ENCODE measurements around the gene CTXND1.

Gene CTXND1

GRCh38 chr15:80259942-80260510 lies 8.0 kb upstream of the CTXND1 start:
- no peak for DNase-seq (ENCODE audit: low read depth in 3 of 3, low spot score in 1 of 3)

- DNase-seq (ENCODE audit: low read depth in 3 of 3, low spot score in 1 of 3) = no peak
These were observed 439 bp downstream of the CTXND1 start for GRCh38 chr15:80251428-80252120.

GRCh38 chr15:80250614-80251427 lies 1.2 kb downstream of the CTXND1 start:
- DNase-seq (ENCODE audit: low read depth in 3 of 3, low spot score in 1 of 3) = no peak

GRCh38 chr15:80249973-80250372 lies 2.0 kb downstream of the CTXND1 start:
- DNase-seq (ENCODE audit: low read depth in 3 of 3, low spot score in 1 of 3) = no peak

- no peak for DNase-seq (ENCODE audit: low read depth in 3 of 3, low spot score in 1 of 3)
These were observed 4.7 kb downstream of the CTXND1 start for GRCh38 chr15:80247320-80247719.

GRCh38 chr15:80246425-80246894 lies 5.6 kb downstream of the CTXND1 start:
- no peak for DNase-seq (ENCODE audit: low read depth in 3 of 3, low spot score in 1 of 3)

GRCh38 chr15:80242802-80243201 lies 9.2 kb downstream of the CTXND1 start:
- DNase-seq (ENCODE audit: low read depth in 3 of 3, low spot score in 1 of 3) = no peak

- no peak for DNase-seq (ENCODE audit: low read depth in 3 of 3, low spot score in 1 of 3)
These were observed 9.8 kb downstream of the CTXND1 start for GRCh38 chr15:80242132-80242769.

GRCh38 chr15:80241508-80241907 lies 10.5 kb downstream of the CTXND1 start:
- no peak for DNase-seq (ENCODE audit: low read depth in 3 of 3, low spot score in 1 of 3)

- DNase-seq (ENCODE audit: low read depth in 3 of 3, low spot score in 1 of 3) = no peak
These were observed 11.7 kb downstream of the CTXND1 start for GRCh38 chr15:80240276-80240675.

- peak in 1 of 3 donors; percentile 29 for DNase-seq (ENCODE audit: low read depth in 3 of 3, low spot score in 1 of 3)
These were observed 17.1 kb downstream of the CTXND1 start for GRCh38 chr15:80234883-80235282.

- DNase-seq (ENCODE audit: low read depth in 3 of 3, low spot score in 1 of 3) = no peak
These were observed 18.4 kb downstream of the CTXND1 start for GRCh38 chr15:80233581-80233980.

- no peak for DNase-seq (ENCODE audit: low read depth in 3 of 3, low spot score in 1 of 3)
These were observed 20.6 kb downstream of the CTXND1 start for GRCh38 chr15:80231371-80231770.

GRCh38 chr15:80228959-80229610 lies 22.9 kb downstream of the CTXND1 start:
- DNase-seq (ENCODE audit: low read depth in 3 of 3, low spot score in 1 of 3) = no peak

GRCh38 chr15:80219955-80220354 lies 32.1 kb downstream of the CTXND1 start:
- DNase-seq (ENCODE audit: low read depth in 3 of 3, low spot score in 1 of 3) = no peak

- DNase-seq (ENCODE audit: low read depth in 3 of 3, low spot score in 1 of 3) = no peak
These were observed 34.6 kb downstream of the CTXND1 start for GRCh38 chr15:80217327-80217900.

- DNase-seq (ENCODE audit: low read depth in 3 of 3, low spot score in 1 of 3) = no peak
These were observed 35.1 kb downstream of the CTXND1 start for GRCh38 chr15:80216911-80217310.

- DNase-seq (ENCODE audit: low read depth in 3 of 3, low spot score in 1 of 3) = no peak
These were observed 35.9 kb downstream of the CTXND1 start for GRCh38 chr15:80216141-80216540.

- no peak for DNase-seq (ENCODE audit: low read depth in 3 of 3, low spot score in 1 of 3)
These were observed 37.1 kb downstream of the CTXND1 start for GRCh38 chr15:80214910-80215309.

GRCh38 chr15:80211976-80212375 lies 40.0 kb downstream of the CTXND1 start:
- no peak for DNase-seq (ENCODE audit: low read depth in 3 of 3, low spot score in 1 of 3)
